ENCODE results near the gene CD96. TPM values are rescaled to one million over a fixed set of nuclear protein-coding genes. Genes with fewer than 3 reads are reported as not detected.

Gene CD96
- total RNA-seq, 1 experiment from 2014 or later = not detected

DNA sequence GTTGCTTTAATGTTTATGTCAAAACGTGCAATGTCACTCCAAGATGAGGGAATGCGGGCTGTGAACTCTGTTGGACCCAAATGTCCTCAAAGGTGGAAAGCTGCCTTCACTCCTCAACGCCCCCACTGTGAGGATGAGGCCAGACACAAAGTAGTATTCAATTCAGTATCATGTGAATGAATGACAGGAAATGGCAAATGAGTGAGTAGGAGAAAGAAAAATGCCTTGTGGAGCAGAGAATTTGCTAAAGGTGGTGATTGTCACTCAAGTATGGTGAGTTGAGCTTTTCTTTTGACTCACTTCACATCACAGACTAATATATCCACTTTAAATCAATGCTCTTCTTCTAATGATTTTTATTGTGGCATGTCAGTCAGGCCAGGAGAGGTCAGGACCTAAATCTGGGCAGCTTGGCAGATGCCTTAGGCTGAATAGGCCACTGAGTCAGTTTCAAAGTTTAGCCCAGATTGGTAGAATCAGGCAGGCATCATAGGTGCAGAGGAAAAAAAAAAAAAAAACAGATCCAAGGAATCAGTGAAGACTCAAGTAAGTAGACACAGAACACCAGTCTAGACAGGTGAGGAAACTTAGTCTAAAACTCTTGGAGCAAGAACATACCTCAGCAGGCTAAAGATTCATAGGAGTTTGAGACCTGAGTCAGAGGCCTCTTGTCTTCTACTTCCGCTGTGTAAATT lies 124.2 kb downstream of the CD96 start:
- H2BK120ac ChIP-seq (ENCODE audit: low read depth, low read length, poor library complexity, severe bottlenecking) = no peak overlapping the region
- no peak overlapping the region for H2AFZ ChIP-seq (ENCODE audit: low read length)
- TF ChIP-seq CTCF (conservative IDR thresholded peaks at IDR 0.05) = no peak
- H4K91ac ChIP-seq (ENCODE audit: insufficient read length, low read depth, low read length) = no peak overlapping the region
- no peaks in the 10 kb centered on the region for H4K20me1 ChIP-seq (ENCODE audit: control insufficient read depth, insufficient read depth, insufficient read length)
- no peak overlapping the region for H3T11ph ChIP-seq (ENCODE audit: low read length)
- Mint-ChIP-seq H3K4me3 (no peak overlapping the region), H3K27ac (peak overlapping the region in 1 of 3 experiments; percentile 3; a peak in 2 of 7 replicates), H3K9me3 (peaks cover 28 to 30% of the 10 kb centered on the region in 2 experiments), H3K4me1 (peaks cover 0 to 6% of the 10 kb centered on the region in 2 experiments; a peak in 2 of 4 replicates), H3K27me3 (ENCODE audit: low read depth) (no peaks in the 10 kb centered on the region; the same call in 1 of the 2 replicates), H3K36me3 (ENCODE audit: insufficient read depth in 1 of 3, low read depth in 3 of 3) (peaks cover 9 to 25% (median 18%) of the 10 kb centered on the region in 3 experiments)
- no peak overlapping the region for H3K56ac ChIP-seq (ENCODE audit: insufficient read length, low read depth, low read length)
- H2BK20ac ChIP-seq (ENCODE audit: low read depth, low read length, poor library complexity, severe bottlenecking) = no peak overlapping the region
- no peak overlapping the region for H4K8ac ChIP-seq (replicated peaks; ENCODE audit: insufficient read length, low read depth, low read length)
- H3K79me2 ChIP-seq (ENCODE audit: insufficient read depth, low read length) = no peaks in the 10 kb centered on the region
- H4K5ac ChIP-seq (ENCODE audit: insufficient read length, low read depth, low read length) = no peak overlapping the region
- H2BK15ac ChIP-seq (ENCODE audit: low read depth, low read length) = no peak overlapping the region
- no peaks in the 10 kb centered on the region for H3K4me1 ChIP-seq (ENCODE audit: insufficient read depth, low read length)
- no CpG with 5 or more reads among the region's 4 CpGs for whole genome bisulfite sequencing (ENCODE audit: extremely low coverage, insufficient read length, low lambda C conversion rate)
- peaks cover 7% of the 10 kb centered on the region for H3K9me3 ChIP-seq (ENCODE audit: control insufficient read depth, low read depth, low read length)
- H3K23me2 ChIP-seq (ENCODE audit: insufficient read length, low read depth, low read length, poor library complexity, severe bottlenecking) = no peaks in the 10 kb centered on the region
- H3K27me3 ChIP-seq (ENCODE audit: insufficient read depth, low read length) = no peaks in the 10 kb centered on the region
- no peak overlapping the region for H3K18ac ChIP-seq (ENCODE audit: insufficient read length, low read depth, low read length)
- no peak overlapping the region for H2BK12ac ChIP-seq (ENCODE audit: insufficient read length, low read depth, low read length)
- H3K14ac ChIP-seq (ENCODE audit: insufficient read depth, low read length) = no peak overlapping the region
- H3K4me2 ChIP-seq (ENCODE audit: insufficient read depth, insufficient read length, low read length) = no peak overlapping the region
- H3K27ac ChIP-seq (ENCODE audit: insufficient read length, low read depth, low read length) = no peak overlapping the region
- no peak overlapping the region for H2BK5ac ChIP-seq (ENCODE audit: insufficient read length, low read length)
- no peak overlapping the region for H2AK5ac ChIP-seq (ENCODE audit: insufficient read length, low read length)
- DNase-seq = no peak
- no peaks in the 10 kb centered on the region for H3K79me1 ChIP-seq (ENCODE audit: insufficient read depth, low read depth, low read length, poor library complexity, severe bottlenecking)
- no peak overlapping the region for H3K4ac ChIP-seq (ENCODE audit: low read depth, low read length)
- H3K23ac ChIP-seq (ENCODE audit: insufficient read length, low read depth, low read length) = no peak overlapping the region
- no peak overlapping the region for H3K9ac ChIP-seq (ENCODE audit: extremely low read depth, insufficient read length, low read length)
